SK-N-SH treated with all-trans-retinoic acid at 6 μM for 48 hours (cell line): ENCODE measurements around the gene INSL6.

Source experiments
- ATAC-seq: fragments of 200-7000 bp; cut with Tn5 transposase; 3 replicates; pipeline ENCODE4 v1.9.1; 2020; ENCODE audit warnings: mild to moderate bottlenecking, moderate library complexity
- ARNTL ChIP-seq: fragments of 450-650 bp; formaldehyde crosslinking; IDR thresholded peaks from 2 replicates; pipeline ENCODE4 v1.5.0; 2020; ENCODE audit warnings: low read depth, mild to moderate bottlenecking, moderate library complexity, borderline replicate concordance
- BACH2 ChIP-seq: fragments of 250-450 bp; sonication (Bioruptor Pico); IDR thresholded peaks from 2 replicates; pipeline ENCODE4 v1.9.0; 2021; ENCODE audit warnings: mild to moderate bottlenecking, borderline replicate concordance
- CSDC2 ChIP-seq: fragments of 250-450 bp; sonication (Bioruptor Pico); IDR thresholded peaks from 2 replicates; pipeline ENCODE4 v1.5.0; 2020; ENCODE audit warnings: mild to moderate bottlenecking, moderate library complexity
- CSRNP3 ChIP-seq: fragments of 250-450 bp; sonication (Bioruptor Pico); IDR thresholded peaks from 2 replicates; pipeline ENCODE4 v1.5.1; 2021; ENCODE audit warnings: mild to moderate bottlenecking, moderate library complexity
- ESRRG ChIP-seq: fragments of 250-450 bp; sonication (Bioruptor Pico); IDR thresholded peaks from 2 replicates; pipeline ENCODE4 v1.6.1; 2021; ENCODE audit warnings: mild to moderate bottlenecking
- GLIS3 ChIP-seq: fragments of 250-450 bp; sonication (Bioruptor Pico); IDR thresholded peaks from 2 replicates; pipeline ENCODE4 v1.5.0; 2020; ENCODE audit warnings: mild to moderate bottlenecking, moderate library complexity
- ISL1 ChIP-seq: fragments of 250-450 bp; sonication (Bioruptor Pico); IDR thresholded peaks from 2 replicates; pipeline ENCODE4 v2.1.2; 2022; ENCODE audit warnings: mild to moderate bottlenecking, moderate library complexity
- OSR1 ChIP-seq: fragments of 250-450 bp; sonication (Bioruptor Pico); IDR thresholded peaks from 2 replicates; pipeline ENCODE4 v1.8.0; 2022; ENCODE audit warnings: moderate library complexity, mild to moderate bottlenecking, inconsistent platforms
- PATZ1 ChIP-seq: fragments of 250-450 bp; sonication (Bioruptor Pico); IDR thresholded peaks from 2 replicates; pipeline ENCODE4 v1.8.0; 2020; ENCODE audit warnings: mild to moderate bottlenecking, moderate library complexity, borderline replicate concordance
- RARB ChIP-seq: fragments of 250-450 bp; sonication (Bioruptor Pico); IDR thresholded peaks from 2 replicates; pipeline ENCODE4 v1.8.0; 2021; ENCODE audit warnings: mild to moderate bottlenecking, moderate library complexity
- SNAI2 ChIP-seq: fragments of 250-450 bp; sonication (Bioruptor Pico); IDR thresholded peaks from 2 replicates; pipeline ENCODE4 v1.5.0; 2020; ENCODE audit warnings: mild to moderate bottlenecking, moderate library complexity
- TCF4 ChIP-seq: fragments of 250-450 bp; sonication (Bioruptor Pico); IDR thresholded peaks from 2 replicates; pipeline ENCODE4 v1.8.0; 2021; ENCODE audit warnings: mild to moderate bottlenecking, moderate library complexity, borderline replicate concordance
- TOX ChIP-seq: fragments of 250-450 bp; sonication (Bioruptor Pico); IDR thresholded peaks from 2 replicates; pipeline ENCODE4 v1.8.0; 2021; ENCODE audit warnings: mild to moderate bottlenecking, moderate library complexity, borderline replicate concordance
- TSHZ2 ChIP-seq: fragments of 250-450 bp; sonication (Bioruptor Pico); IDR thresholded peaks from 2 replicates; pipeline ENCODE4 v1.5.0; 2020; ENCODE audit warnings: mild to moderate bottlenecking, moderate library complexity
- ZC3H10 ChIP-seq: fragments of 250-450 bp; sonication (Bioruptor Pico); IDR thresholded peaks from 2 replicates; pipeline ENCODE4 v1.5.1; 2021; ENCODE audit warnings: mild to moderate bottlenecking, moderate library complexity
- ZFP3 ChIP-seq: fragments of 250-450 bp; sonication (Bioruptor Pico); IDR thresholded peaks from 2 replicates; pipeline ENCODE4 v1.5.0; 2020; ENCODE audit warnings: mild to moderate bottlenecking, moderate library complexity
- ZFP30 ChIP-seq: fragments of 450-650 bp; formaldehyde crosslinking; IDR thresholded peaks from 2 replicates; pipeline ENCODE4 v1.5.0; 2022; ENCODE audit warnings: mild to moderate bottlenecking, moderate library complexity
- ZNF565 ChIP-seq: fragments of 450-650 bp; formaldehyde crosslinking; conservative IDR thresholded peaks from 2 replicates; pipeline ENCODE4 v1.5.0; 2020; ENCODE audit warnings: low read depth, mild to moderate bottlenecking, moderate library complexity
- ZNF70 ChIP-seq: fragments of 450-650 bp; formaldehyde crosslinking; IDR thresholded peaks from 2 replicates; pipeline ENCODE4 v1.5.0; 2020; ENCODE audit warnings: mild to moderate bottlenecking, moderate library complexity
- ZNF8 ChIP-seq: fragments of 450-650 bp; formaldehyde crosslinking; IDR thresholded peaks from 2 replicates; pipeline ENCODE4 v1.5.0; 2020; ENCODE audit warnings: mild to moderate bottlenecking, moderate library complexity
- TF ChIP-seq, protein P1 (sequence below): fragments of 250-450 bp; sonication (Bioruptor Pico); IDR thresholded peaks from 2 replicates; pipeline ENCODE4 v1.5.1; 2020; ENCODE audit warnings: low read depth, mild to moderate bottlenecking, moderate library complexity

The INSL6 gene

DNA sequence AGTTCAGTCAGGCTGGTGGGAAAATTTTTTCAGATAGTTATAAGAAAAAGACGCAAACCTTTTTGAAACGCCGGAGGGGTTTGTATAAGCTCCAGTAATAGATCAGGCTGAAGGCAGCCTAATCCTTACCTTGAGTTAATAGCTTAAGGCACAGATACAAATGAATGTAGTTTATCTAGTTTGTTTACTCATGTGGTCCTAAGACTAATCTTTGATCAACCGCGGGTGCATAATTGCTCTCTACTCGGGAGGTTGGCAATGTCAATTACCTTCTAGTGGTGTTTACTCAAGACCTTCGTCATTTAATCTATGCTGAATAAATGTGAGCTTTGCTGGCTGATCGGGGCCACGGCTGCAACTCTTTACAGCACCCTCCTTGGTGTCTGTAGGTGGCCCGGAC, 45.1 kb upstream of the INSL6 start:
- ATAC-seq, result no peak
- TF ChIP-seq, protein P1, sequence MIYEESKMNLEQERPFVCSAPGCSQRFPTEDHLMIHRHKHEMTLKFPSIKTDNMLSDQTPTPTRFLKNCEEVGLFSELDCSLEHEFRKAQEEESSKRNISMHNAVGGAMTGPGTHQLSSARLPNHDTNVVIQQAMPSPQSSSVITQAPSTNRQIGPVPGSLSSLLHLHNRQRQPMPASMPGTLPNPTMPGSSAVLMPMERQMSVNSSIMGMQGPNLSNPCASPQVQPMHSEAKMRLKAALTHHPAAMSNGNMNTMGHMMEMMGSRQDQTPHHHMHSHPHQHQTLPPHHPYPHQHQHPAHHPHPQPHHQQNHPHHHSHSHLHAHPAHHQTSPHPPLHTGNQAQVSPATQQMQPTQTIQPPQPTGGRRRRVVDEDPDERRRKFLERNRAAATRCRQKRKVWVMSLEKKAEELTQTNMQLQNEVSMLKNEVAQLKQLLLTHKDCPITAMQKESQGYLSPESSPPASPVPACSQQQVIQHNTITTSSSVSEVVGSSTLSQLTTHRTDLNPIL (CRISPR knock-in tag), result no peak
- TF ChIP-seq CSDC2 (CRISPR knock-in tag) (no peak), PATZ1 (CRISPR knock-in tag) (no peak), TCF4 (CRISPR knock-in tag) (no peak), ZC3H10 (CRISPR knock-in tag) (no peak), ZNF70 (CRISPR knock-in tag) (no peak), ZFP3 (CRISPR knock-in tag) (no peak), OSR1 (no peak), TSHZ2 (CRISPR knock-in tag) (no peak), ESRRG (CRISPR knock-in tag) (no peak)

DNA sequence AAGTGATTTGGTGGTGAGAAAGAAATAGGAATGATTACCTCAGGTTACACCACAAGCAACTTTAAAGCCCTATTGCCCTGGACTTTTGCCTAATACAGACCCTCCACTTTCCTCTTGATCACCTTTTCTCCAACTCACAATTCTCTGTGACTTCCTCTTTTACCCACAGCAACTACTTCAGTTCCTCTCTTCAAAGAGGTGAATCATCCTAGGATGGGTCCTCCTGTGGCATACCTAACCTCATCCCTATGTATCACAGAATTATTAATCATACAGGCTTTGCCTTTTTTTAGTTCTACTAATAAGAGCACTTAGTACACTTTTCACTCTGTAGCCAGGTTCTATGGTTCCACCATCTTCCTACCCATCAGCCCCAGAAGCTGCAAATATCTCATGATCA, 19.6 kb upstream of the INSL6 start:
- no peak for ATAC-seq
- TF ChIP-seq ZNF70 (CRISPR knock-in tag) (no peak), ARNTL (CRISPR knock-in tag) (no peak), ZFP30 (CRISPR knock-in tag) (no peak), TOX (CRISPR knock-in tag) (no peak), SNAI2 (CRISPR knock-in tag) (no peak), RARB (CRISPR knock-in tag) (no peak), ESRRG (CRISPR knock-in tag) (no peak), ZFP3 (CRISPR knock-in tag) (no peak), TCF4 (CRISPR knock-in tag) (no peak), ZC3H10 (CRISPR knock-in tag) (no peak), BACH2 (CRISPR knock-in tag) (no peak), PATZ1 (CRISPR knock-in tag) (no peak), ZNF565 (CRISPR knock-in tag) (no peak), GLIS3 (no peak)

- TF ChIP-seq TCF4 (CRISPR knock-in tag), result no peak
- TF ChIP-seq ZNF565 (CRISPR knock-in tag), result no peak
- TF ChIP-seq ZNF70 (CRISPR knock-in tag), result no peak
- no peak for TF ChIP-seq ZFP3 (CRISPR knock-in tag)
- TF ChIP-seq, all 23 proteins: peak for 0
- no peak for ATAC-seq
These were observed 10.0 kb upstream of the INSL6 start for GRCh38 chr9:5195463-5195862.

DNA sequence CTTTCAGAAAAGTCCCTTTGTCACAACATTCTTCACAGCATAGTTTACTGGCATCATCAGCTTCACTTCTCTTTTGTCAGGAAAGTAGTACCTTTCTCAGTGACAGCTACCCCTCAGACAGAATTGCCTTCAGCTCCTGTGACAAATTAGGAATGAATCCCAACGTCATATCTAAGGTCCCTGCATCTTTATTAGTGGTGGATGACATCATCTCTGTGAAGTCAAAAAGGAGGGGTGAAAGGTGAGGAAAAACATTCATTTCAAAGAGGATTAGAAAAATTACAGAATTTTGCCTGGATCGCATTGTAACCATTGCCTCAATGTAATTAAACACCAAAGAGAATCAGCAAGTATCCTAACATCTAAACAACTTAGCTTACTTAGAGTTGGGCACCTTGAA, 7.9 kb upstream of the INSL6 start:
- TF ChIP-seq ZNF565 (CRISPR knock-in tag) (no peak), CSRNP3 (CRISPR knock-in tag) (no peak), TCF4 (CRISPR knock-in tag) (no peak), ZNF8 (CRISPR knock-in tag) (no peak), ISL1 (no peak)
- TF ChIP-seq, protein P1 (CRISPR knock-in tag), result no peak
- ATAC-seq, result no peak
